ENCODE results near the gene RIPK3. TPM values are rescaled to one million over a fixed set of nuclear protein-coding genes. Genes with fewer than 3 reads are reported as not detected.
A peak's percentile ranks its signal among the peaks of the same experiment; 100 is the strongest.

The RIPK3 gene
- total and polyA plus RNA-seq, 5 donors: 2.9 to 7.0 (median 6.1) TPM

DNA sequence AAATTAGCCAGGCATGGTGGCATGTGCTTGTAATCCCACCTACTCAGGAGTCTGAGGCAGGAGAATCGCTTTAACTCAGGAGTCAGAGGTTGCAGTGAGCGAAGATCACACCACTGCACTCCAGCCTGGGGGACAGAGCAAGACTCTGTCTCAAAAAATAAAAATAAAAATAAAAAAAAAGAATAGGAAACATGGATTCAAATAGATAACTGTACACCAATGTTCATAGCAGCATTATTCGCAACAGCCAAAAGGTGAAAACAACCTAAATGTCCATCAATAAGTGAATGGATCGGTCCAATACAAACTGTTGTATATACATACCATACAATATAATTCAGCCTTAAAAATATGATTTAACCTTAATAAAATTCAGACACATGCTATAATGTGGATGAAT lies 3.1 kb upstream of the RIPK3 start:
- 96% methylated on average over 4 of the region's 4 CpGs for WGBS
- intact Hi-C loops (cut with DNase I): no loop called here
- H3K4me1 ChIP-seq (ENCODE audit: control insufficient read depth, insufficient read depth, low read length): peaks cover 2% of the 10 kb centered on the region
- ATAC-seq (no peak), DNase-seq (no peak)
- H3K4me3 ChIP-seq (ENCODE audit: low read length): no peak overlapping the region
- no peak overlapping the region for H3K27ac ChIP-seq (ENCODE audit: low read length)
- H3K27me3 ChIP-seq (ENCODE audit: control insufficient read depth, insufficient read depth): no peaks in the 10 kb centered on the region
- H3K9me3 ChIP-seq (ENCODE audit: control insufficient read depth, low read length): no peaks in the 10 kb centered on the region

DNA sequence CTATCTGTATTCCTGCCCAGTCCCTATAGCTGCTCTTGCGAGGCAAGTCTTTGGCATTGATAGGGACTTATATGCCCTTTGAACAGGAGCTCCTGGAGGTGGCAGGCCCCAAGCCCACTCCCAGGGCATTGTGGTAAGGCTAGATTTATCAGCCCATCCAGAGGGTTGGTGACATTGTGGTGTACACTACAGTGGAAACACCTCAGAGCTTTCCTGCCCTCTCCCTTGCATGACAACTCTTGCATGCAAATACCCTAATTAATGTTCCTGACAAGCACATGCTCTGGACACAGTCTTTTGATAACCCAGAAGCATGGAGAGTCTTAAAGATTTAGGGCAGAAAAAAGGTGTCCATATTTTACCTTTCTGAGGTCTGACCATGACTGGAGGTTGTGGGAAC lies 815 bp upstream of the RIPK3 start:
- H3K9me3 ChIP-seq (ENCODE audit: control insufficient read depth, low read length): no peaks in the 10 kb centered on the region
- intact Hi-C loops (cut with DNase I): no loop called here
- no peak overlapping the region for H3K27ac ChIP-seq (ENCODE audit: low read length)
- WGBS: 93% methylated on average over 1 of the region's 1 CpG
- ATAC-seq (no peak), DNase-seq (no peak)
- H3K27me3 ChIP-seq (ENCODE audit: control insufficient read depth, insufficient read depth): no peaks in the 10 kb centered on the region
- H3K4me1 ChIP-seq (ENCODE audit: control insufficient read depth, insufficient read depth, low read length): peaks cover 2% of the 10 kb centered on the region
- no peak overlapping the region for H3K4me3 ChIP-seq (ENCODE audit: low read length)

DNA sequence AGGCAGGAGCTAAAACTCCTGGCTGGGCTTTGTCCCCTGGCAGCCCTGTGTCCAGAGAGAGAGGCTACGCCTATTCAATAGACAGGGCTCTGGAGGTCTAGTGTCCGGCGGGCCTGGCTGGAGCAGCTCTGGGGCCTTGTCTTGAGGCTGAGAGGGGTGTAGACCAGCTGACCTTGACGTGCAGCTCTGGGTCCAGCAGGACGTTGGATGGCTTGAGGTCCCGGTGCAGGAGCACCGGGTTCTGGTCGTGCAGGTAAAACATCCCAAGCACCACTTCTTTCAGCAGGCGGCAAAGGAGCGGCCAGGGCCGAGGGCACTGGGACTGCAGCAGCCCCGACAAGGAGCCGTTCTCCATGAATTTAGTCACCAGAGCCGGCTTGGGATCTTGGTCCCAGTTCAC lies 948 bp downstream of the RIPK3 start:
- intact Hi-C loops (cut with DNase I): no loop called here
- Histone ChIP-seq H3K27ac (ENCODE audit: low read length) (no peak overlapping the region), H3K27me3 (ENCODE audit: control insufficient read depth, insufficient read depth) (no peaks in the 10 kb centered on the region), H3K9me3 (ENCODE audit: control insufficient read depth, low read length) (no peaks in the 10 kb centered on the region), H3K4me1 (ENCODE audit: control insufficient read depth, insufficient read depth, low read length) (peaks cover 2% of the 10 kb centered on the region), H3K4me3 (ENCODE audit: low read length) (peak overlapping the region; percentile 50)
- WGBS: 80% methylated on average over 14 of the region's 14 CpGs
- no peak for ATAC-seq
- no peak for DNase-seq

DNA sequence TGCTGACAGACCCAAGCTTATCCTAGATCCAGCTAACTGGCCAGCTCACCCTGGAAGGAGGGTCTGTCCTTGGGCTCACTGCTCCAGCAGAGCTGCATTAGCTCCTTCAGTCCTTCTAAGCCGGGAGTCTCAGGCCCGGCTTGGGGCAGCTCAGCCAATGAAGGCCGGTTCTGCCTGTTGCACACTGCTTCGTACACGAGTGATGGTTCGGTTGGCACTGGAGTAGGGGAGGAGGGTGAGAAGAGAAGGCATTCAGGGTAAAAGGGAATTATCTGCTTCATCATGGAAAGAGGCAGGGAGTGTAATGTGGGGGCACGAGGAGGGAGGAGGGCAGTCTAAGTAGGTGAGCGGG lies 2.0 kb downstream of the RIPK3 start:
- no peak for ATAC-seq
- no peaks in the 10 kb centered on the region for H3K27me3 ChIP-seq (ENCODE audit: control insufficient read depth, insufficient read depth)
- H3K27ac ChIP-seq (ENCODE audit: low read length): no peak overlapping the region

DNA sequence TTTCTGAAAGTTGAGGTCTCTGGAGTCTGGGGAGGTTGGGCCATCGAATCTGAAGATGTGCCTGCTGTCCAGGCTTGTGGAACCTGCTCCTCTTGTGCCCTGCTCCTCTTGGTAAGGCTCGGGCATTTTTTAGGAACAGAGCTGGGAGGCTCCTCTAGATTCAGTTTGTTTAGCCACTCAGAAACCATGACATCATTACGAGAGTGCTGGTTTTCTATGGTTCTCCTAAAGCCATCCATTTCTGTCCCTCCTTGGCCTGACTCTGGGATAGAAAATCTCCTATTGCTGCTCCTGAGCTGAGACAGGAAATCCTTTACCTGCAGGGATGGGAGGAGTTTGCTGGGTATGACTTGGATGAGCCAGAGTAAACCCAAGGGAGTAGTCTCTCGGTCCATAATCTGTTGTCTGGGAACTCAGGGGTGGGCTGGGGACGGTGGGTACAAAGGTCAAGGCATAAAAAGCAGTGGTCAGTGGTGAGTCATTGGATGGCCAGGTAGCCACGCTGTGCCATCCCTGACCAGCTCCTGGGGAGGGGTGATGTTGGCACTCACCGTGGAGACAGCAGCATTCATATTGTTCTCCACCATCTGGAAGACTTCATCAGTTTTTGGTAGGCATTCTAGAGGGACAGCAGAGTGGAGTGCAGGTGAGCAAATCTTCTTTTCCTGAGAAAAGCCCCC lies 2.5 kb downstream of the RIPK3 start:
- no peaks in the 10 kb centered on the region for H3K27me3 ChIP-seq (ENCODE audit: control insufficient read depth, insufficient read depth)
- 88% methylated on average over 7 of the region's 7 CpGs for WGBS
- no peak overlapping the region for H3K4me3 ChIP-seq (ENCODE audit: low read length)
- intact Hi-C loops (cut with DNase I): no loop called here
- no peak overlapping the region for H3K27ac ChIP-seq (ENCODE audit: low read length)
- no peak for ATAC-seq
- H3K4me1 ChIP-seq (ENCODE audit: control insufficient read depth, insufficient read depth, low read length): peaks cover 2% of the 10 kb centered on the region
- no peaks in the 10 kb centered on the region for H3K9me3 ChIP-seq (ENCODE audit: control insufficient read depth, low read length)
- no peak for DNase-seq

More for the DNA sequence above, 2.0 kb downstream of the RIPK3 start:
- no peaks in the 10 kb centered on the region for H3K9me3 ChIP-seq (ENCODE audit: control insufficient read depth, low read length)
- intact Hi-C loops (cut with DNase I): no loop called here
- H3K4me1 ChIP-seq (ENCODE audit: control insufficient read depth, insufficient read depth, low read length): peaks cover 2% of the 10 kb centered on the region
- WGBS: 95% methylated on average over 8 of the region's 8 CpGs
- no peak for DNase-seq
- H3K4me3 ChIP-seq (ENCODE audit: low read length): no peak overlapping the region

DNA sequence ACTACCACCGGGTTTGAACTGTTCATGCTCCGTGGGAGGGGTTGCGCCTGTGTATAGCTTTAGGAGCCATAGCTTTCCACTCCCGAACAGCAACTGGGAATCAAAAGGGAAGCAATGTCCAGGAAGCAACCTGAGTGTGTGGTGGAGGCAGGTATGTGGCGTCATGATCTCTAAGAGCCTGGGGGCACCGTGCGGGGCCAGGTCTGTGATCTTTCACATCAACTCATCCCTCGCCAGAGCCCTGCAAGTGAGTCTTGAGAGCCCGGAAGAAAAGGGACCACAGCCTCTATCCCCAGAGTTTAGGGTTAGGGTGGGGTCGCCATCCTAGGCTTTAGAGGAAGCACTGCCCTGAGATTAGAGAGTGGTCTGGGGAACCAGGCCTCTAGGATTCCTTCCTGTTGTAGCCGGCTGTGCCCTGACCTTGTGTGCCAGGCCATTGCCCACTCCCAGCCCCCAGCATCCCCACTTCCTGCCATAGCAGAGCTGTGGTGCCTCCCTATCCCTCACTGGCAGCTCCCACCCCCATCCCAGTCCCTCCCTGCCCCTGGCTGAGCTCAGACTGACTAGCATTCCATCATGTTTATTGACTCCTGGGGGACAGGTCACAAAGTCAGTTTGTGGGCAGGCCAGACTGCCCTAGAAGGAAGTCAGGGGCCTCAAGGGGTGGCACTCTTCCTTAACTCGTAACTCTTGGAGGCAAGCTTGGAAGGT lies 4.2 kb downstream of the RIPK3 start:
- DNase-seq: no peak
- Histone ChIP-seq H3K4me3 (ENCODE audit: low read length) (no peak overlapping the region), H3K4me1 (ENCODE audit: control insufficient read depth, insufficient read depth, low read length) (peaks cover 2% of the 10 kb centered on the region), H3K27ac (ENCODE audit: low read length) (peak overlapping the region; percentile 8), H3K9me3 (ENCODE audit: control insufficient read depth, low read length) (no peaks in the 10 kb centered on the region), H3K27me3 (ENCODE audit: control insufficient read depth, insufficient read depth) (no peaks in the 10 kb centered on the region)
- ATAC-seq: peak in 1 of 2 donors; percentile 6
- WGBS: 69% methylated on average over 12 of the region's 12 CpGs
- intact Hi-C loops (cut with DNase I): no loop called here

DNA sequence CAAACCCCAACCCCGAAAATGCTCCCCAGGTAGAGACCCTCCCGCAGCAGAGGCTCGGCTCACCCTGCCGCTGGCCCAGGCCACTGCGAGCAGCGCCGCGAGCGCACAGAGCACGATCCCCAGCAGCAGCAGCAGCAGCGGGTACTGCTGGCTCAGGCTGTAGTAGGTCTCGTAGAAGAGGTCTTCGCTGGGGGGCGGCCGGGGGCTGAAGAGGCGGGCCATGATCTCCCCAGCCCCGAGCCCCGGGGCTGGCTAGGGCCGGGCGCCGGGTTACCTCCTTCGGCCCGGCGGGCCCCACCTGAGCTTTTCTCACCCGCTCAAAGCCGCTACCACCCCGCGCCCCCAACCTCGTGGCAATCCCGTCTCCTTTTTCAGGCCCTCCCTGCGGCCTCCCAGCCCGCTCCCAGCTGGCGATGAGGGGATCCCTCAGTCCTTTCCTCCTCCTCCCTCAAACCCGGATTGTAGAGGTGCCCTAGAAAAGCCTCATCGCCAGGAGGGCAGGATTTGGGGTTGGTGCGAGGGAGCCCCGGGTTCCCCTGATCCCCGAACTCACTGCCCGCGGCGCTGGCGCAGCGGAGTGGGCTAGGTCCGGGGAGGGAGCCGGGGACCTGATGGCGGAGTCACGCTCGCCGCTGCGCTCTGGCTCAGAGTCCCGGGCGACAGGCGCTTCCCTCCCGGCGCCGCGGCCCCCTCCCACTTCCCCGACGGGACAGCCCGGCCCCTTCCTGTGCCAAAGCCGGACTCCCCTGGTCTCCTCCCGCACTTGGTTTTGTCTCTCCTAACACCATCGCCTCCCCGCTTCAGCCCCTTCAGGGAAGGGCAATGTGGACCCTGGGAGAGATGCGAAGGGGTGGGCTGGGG lies 5.1 kb downstream of the RIPK3 start, which contains the start of gene ADCY4:
Gene ADCY4, minus strand, starts transcription at position 641 of the 861 bp plus-strand sequence. Its CDS starts 419 bp downstream, at position 222.
- peak within 1 kb of the TSS; percentile 60 for H3K4me3 ChIP-seq (ENCODE audit: low read length)
- intact Hi-C loops (cut with DNase I): loop anchor here in 1 of 4 donors (5.0 kb wide), 1 partner anchor 103 kb away; no protein-coding TSS in a partner anchor
- H3K4me1 ChIP-seq (ENCODE audit: control insufficient read depth, insufficient read depth, low read length): peaks cover 2% of the 10 kb centered on the region
- no peaks in the 10 kb centered on the region for H3K27me3 ChIP-seq (ENCODE audit: control insufficient read depth, insufficient read depth)
- 3% methylated on average over 65 of the region's 65 CpGs for WGBS
- peak within 1 kb of the TSS; percentile 74 for H3K27ac ChIP-seq (ENCODE audit: low read length)
- no peaks in the 10 kb centered on the region for H3K9me3 ChIP-seq (ENCODE audit: control insufficient read depth, low read length)
- ATAC-seq (peak; percentile 40 to 62), DNase-seq (peak; percentile 73 to 90 (median 88))

DNA sequence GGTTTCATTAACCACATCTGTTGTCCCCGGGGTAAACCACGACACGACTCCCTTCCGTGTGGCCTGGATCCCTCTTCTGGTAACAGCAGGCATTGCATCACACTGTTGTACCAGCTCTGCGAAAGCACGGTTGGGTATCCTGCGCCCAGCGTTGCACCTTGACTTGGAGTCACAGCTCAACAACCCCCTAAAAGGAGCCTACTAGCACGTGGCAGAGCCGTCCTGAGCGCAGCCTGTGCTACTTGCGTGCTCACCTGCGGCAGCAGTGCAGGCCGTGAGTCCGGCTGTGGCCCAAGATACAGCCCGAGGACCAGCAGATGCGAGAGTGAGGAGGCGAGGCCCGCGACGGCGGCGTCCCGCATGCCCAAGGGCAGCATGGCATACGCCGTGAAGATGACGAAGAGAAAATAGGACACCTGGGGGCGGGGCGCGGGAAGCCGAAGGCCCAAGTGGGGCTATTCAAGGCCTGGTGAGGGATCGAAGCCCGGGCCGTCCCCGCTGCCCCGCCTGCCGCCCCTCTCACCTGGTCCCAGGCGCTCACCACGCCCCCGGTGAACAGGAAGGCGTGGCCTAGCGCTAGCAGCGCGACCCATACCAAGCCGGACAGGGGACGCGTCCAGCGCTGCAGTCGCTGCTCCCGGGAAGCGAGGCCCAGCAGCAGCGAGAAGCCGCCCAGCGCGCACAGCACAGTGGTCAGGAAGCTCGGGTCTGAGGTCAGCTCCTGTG lies 7.4 kb downstream of the RIPK3 start:
- Histone ChIP-seq H3K4me1 (ENCODE audit: control insufficient read depth, insufficient read depth, low read length) (no peaks in the 10 kb centered on the region), H3K4me3 (ENCODE audit: low read length) (peak overlapping the region; percentile 2), H3K27ac (ENCODE audit: low read length) (no peak overlapping the region), H3K27me3 (ENCODE audit: control insufficient read depth, insufficient read depth) (no peaks in the 10 kb centered on the region), H3K9me3 (ENCODE audit: control insufficient read depth, low read length) (no peaks in the 10 kb centered on the region)
- intact Hi-C loops (cut with DNase I): loop anchor here (2.0 to 5.0 kb wide), 4 partner anchors 96 to 105 kb away; partner anchors contain the start of genes CBLN3 (in 1 of the 4) and KHNYN (in 1 of the 4)
- DNase-seq (peak; percentile 72 to 84 (median 79)), ATAC-seq (peak; percentile 32 to 48)
- 23% methylated on average over 56 of the region's 56 CpGs for WGBS

DNA sequence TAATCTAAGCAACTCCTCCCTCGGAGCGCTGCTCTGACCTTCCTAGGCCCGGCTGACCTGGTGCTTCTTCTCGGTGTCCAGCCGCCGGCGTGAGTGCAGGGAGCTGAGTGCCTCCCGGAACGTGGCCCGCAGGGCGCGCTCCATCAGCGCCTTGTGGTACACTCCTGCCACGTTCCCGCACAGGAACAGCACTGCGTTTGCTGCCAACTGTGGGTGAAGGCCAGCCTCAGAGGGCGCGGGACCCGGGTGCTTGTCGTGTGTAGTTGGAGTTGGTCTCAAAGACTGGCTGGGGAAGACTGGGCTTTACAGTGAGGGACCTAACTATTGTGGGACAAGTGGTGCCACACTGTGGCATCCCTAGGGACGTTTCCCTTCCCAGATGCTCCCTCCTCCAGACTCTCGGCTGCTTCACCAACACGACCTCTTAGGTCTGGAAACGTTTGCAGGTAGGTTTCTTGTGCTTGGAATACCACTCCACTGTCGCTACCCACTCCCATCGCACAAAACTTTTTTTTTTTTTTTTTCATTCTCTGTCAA lies 8.0 kb downstream of the RIPK3 start:
- H3K4me3 ChIP-seq (ENCODE audit: low read length): no peak overlapping the region

More for the DNA sequence above, 8.0 kb downstream of the RIPK3 start:
- intact Hi-C loops (cut with DNase I): loop anchor here (2.0 to 5.0 kb wide), 4 partner anchors 97 to 106 kb away; partner anchors contain the start of genes CBLN3 (in 1 of the 4) and KHNYN (in 1 of the 4)
- H3K9me3 ChIP-seq (ENCODE audit: control insufficient read depth, low read length): no peaks in the 10 kb centered on the region
- no peaks in the 10 kb centered on the region for H3K4me1 ChIP-seq (ENCODE audit: control insufficient read depth, insufficient read depth, low read length)
- no peaks in the 10 kb centered on the region for H3K27me3 ChIP-seq (ENCODE audit: control insufficient read depth, insufficient read depth)
- DNase-seq: peak in 1 of 3 donors; percentile 69
- no peak overlapping the region for H3K27ac ChIP-seq (ENCODE audit: low read length)
- WGBS: 64% methylated on average over 26 of the region's 26 CpGs
- no peak for ATAC-seq

Measured in right cardiac atrium (tissue), 5 donors.